ENCODE results near the gene WFIKKN2. TPM values are rescaled to one million over a fixed set of nuclear protein-coding genes. Genes with fewer than 3 reads are reported as not detected.

WFIKKN2 gene
- total and polyA plus RNA-seq, 2 of the 4 experiments (the other 2 are of a cell fraction): 0.02 TPM; not detected in 1

DNA sequence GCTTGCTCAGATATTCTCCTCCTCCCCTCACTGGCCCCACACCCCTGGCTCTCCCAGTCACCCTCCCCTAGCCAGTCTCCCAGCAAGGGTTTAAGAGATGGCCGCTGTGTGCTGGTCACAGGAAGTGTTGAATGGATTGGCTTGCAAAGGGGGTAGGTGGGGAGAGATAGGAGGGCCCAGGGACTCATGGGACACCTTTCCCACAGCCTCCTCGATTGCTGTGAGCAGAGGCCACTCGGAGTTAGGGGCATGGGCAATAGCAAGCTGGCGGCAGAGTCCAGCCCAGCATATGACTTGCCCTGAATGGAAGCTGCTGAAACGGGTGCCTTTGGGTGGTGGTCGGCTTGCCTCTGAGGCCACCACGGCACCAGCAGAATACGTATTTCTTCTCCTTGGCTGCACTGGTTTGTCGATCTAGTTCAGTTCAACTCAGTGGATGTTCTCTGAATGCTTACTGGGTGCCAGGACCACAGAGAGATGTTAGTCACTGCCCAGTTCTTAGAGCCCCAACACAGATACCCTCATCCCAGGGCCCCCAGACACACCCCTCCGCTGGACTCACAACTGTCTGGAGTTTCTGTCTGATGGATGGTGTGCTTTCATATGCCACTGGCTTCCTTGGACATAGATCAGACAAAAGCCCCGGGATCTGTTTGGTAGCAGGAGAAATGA lies 6.0 kb downstream of the WFIKKN2 start:
- no TSS peak for BruUV-seq (replicated peaks)
- POLR2A ChIA-PET (ENCODE audit: unreplicated experiment): no interaction called here

More for the DNA sequence above, 6.0 kb downstream of the WFIKKN2 start:
- H2BK5ac ChIP-seq (ENCODE audit: low read depth, low read length, poor library complexity, severe bottlenecking): no peak overlapping the region
- peaks cover 3% of the 10 kb centered on the region; the same call in 1 of the 2 replicates for H3K27me3 ChIP-seq (ENCODE audit: control insufficient read depth, insufficient read depth, low read length)
- H2AK9ac ChIP-seq (replicated peaks; ENCODE audit: low read depth, low read length, poor library complexity): no peak overlapping the region
- H2AFZ ChIP-seq (replicated peaks; ENCODE audit: low read length, poor library complexity): peak overlapping the region; percentile 87
- no peaks in the 10 kb centered on the region for H3K36me3 ChIP-seq (ENCODE audit: control insufficient read depth, insufficient read depth, low read length)
- H3K4ac ChIP-seq (ENCODE audit: low read depth, low read length): no peak overlapping the region
- H2BK15ac ChIP-seq (ENCODE audit: low read depth, low read length): no peak overlapping the region
- no peak overlapping the region for H3K18ac ChIP-seq (ENCODE audit: low read depth, low read length)
- no peak overlapping the region for H4K5ac ChIP-seq (ENCODE audit: low read depth, low read length)
- H2BK20ac ChIP-seq (ENCODE audit: low read depth, low read length): no peak overlapping the region
- no peaks in the 10 kb centered on the region for H4K20me1 ChIP-seq (ENCODE audit: insufficient read depth, low read length)
- H3K9ac ChIP-seq (ENCODE audit: low read depth, low read length): no peak overlapping the region
- H3K23ac ChIP-seq (ENCODE audit: low read depth, low read length): no peak overlapping the region
- dilution Hi-C loops (cut with HindIII; ENCODE audit: low sequenced_read_pairs, unreplicated experiment) (no loop called here), intact Hi-C loops (cut with micrococcal nuclease) (loop anchor here (5.0 kb wide), 1 partner anchor 359 kb away; no protein-coding TSS in a partner anchor), in situ Hi-C loops (cut with MboI; ENCODE audit: low sequenced_read_pairs) (loop anchor here (5.0 kb wide), 2 partner anchors 54 to 294 kb away; partner anchors contain the start of gene SPATA20)
- no peaks in the 10 kb centered on the region for H3K9me1 ChIP-seq (ENCODE audit: insufficient read depth, low read length)
- WGBS, 2 experiments (ENCODE audit: extremely low coverage in 2 of 2, insufficient read length in 1 of 2): 70% methylated on average over 7 of the region's 11 CpGs; no CpG with 5 or more reads in 1 of the 2 experiments
- no peak overlapping the region for H3K27ac ChIP-seq (ENCODE audit: insufficient read depth, low read length)
- H4K91ac ChIP-seq (ENCODE audit: insufficient read depth, low read depth, low read length): no peak overlapping the region
- H3K14ac ChIP-seq (replicated peaks; ENCODE audit: low read depth, low read length): no peak overlapping the region
- H3K56ac ChIP-seq (ENCODE audit: extremely low read depth, insufficient read depth, low read length): no peak overlapping the region
- no peak overlapping the region for H2AK5ac ChIP-seq (ENCODE audit: low read depth, low read length)
- CTCF ChIA-PET: interaction anchor here (0.8 to 1.4 kb wide), 4 partner anchors 11 to 59 kb away, joined by 4 to 8 read pairs (median 5); no protein-coding TSS in a partner anchor
- TF ChIP-seq NFE2L2 (IDR thresholded peaks at IDR 0.05; ENCODE audit: low read depth, low read length) (no peak), FOS (IDR thresholded peaks at IDR 0.05; ENCODE audit: low read depth, low read length) (no peak), MAZ (IDR thresholded peaks at IDR 0.05; ENCODE audit: borderline replicate concordance, low read depth, low read length) (no peak)
- no peak overlapping the region for H4K8ac ChIP-seq (ENCODE audit: low read depth in 2 of 2, low read length in 2 of 2)
- H2BK120ac ChIP-seq (ENCODE audit: low read depth, low read length): no peak overlapping the region; the same call in 1 of the 2 replicates
- no peak for ATAC-seq (ENCODE audit: low read depth)
- H3K9me3 ChIP-seq (ENCODE audit: control insufficient read depth, insufficient read depth, low read length): no peaks in the 10 kb centered on the region
- no peak overlapping the region for H3K4me2 ChIP-seq (ENCODE audit: low read depth, low read length)
- H3K4me1 ChIP-seq (ENCODE audit: control insufficient read depth, insufficient read depth, low read length): peaks cover 6% of the 10 kb centered on the region; the same call in 1 of the 2 replicates
- no peak overlapping the region for H3K4me3 ChIP-seq (ENCODE audit: insufficient read depth, low read depth, low read length)
- no peaks in the 10 kb centered on the region for H3K79me1 ChIP-seq (ENCODE audit: low read depth in 1 of 2, low read length in 2 of 2)
- DNase-seq: no peak

All from IMR-90 (cell line).